OCI-LY1 (cell line): ENCODE measurements around the gene PNPLA8.

Experiments used
- EZH2 ChIP-seq: fragments of 200-600 bp; sonication (generic), shearing (Covaris generic); IDR thresholded peaks from 2 replicates; pipeline ENCODE4 v1.8.0; 2017; ENCODE audit warnings: borderline replicate concordance, mixed run types, mild to moderate bottlenecking, antibody characterized with exemption, low read length, moderate library complexity, mixed read lengths
- TF ChIP-seq, protein P1 (sequence below): fragments of 200-600 bp; sonication (generic), shearing (Covaris generic); IDR thresholded peaks from 2 replicates; pipeline ENCODE4 v1.5.1; 2017; ENCODE audit warnings: mild to moderate bottlenecking, antibody characterized with exemption, low read length, moderate library complexity, mixed read lengths

DNA sequence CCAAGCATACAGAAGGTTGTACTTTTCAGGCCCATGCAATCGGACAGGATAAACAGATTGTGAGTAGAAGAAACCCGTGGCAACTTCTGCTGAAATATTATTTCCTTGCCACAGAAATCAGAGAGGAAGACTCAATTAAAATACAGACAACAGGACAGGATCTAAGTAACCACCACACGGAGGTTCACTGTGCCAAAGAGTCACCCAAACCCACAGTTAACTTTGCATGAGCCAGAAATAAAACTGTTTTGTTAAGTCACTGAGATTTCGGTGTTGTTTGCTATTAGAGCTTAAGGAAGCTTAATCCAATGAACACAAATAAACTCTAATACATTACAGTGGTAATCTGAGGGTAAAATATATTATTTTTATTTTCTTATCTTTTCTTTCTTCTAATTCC, 14.0 kb downstream of the PNPLA8 start:
- TF ChIP-seq, protein P1, sequence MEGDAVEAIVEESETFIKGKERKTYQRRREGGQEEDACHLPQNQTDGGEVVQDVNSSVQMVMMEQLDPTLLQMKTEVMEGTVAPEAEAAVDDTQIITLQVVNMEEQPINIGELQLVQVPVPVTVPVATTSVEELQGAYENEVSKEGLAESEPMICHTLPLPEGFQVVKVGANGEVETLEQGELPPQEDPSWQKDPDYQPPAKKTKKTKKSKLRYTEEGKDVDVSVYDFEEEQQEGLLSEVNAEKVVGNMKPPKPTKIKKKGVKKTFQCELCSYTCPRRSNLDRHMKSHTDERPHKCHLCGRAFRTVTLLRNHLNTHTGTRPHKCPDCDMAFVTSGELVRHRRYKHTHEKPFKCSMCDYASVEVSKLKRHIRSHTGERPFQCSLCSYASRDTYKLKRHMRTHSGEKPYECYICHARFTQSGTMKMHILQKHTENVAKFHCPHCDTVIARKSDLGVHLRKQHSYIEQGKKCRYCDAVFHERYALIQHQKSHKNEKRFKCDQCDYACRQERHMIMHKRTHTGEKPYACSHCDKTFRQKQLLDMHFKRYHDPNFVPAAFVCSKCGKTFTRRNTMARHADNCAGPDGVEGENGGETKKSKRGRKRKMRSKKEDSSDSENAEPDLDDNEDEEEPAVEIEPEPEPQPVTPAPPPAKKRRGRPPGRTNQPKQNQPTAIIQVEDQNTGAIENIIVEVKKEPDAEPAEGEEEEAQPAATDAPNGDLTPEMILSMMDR = no peak
- TF ChIP-seq EZH2 = no peak
